HEK293 (cell line): Measurements from ENCODE around the gene GALNT10.

Source experiments
- ZFP3 ChIP-seq: fragments of 450-650 bp; formaldehyde crosslinking; IDR thresholded peaks from 2 replicates; pipeline ENCODE4 v1.5.1; 2016; ENCODE audit warnings: low read depth, missing biosample characterization, missing genetic modification characterization
- ZNF184 ChIP-seq: fragments of 450-650 bp; IDR thresholded peaks from 2 replicates; pipeline ENCODE4 v1.5.1; 2018; ENCODE audit warnings: missing biosample characterization, mild to moderate bottlenecking, missing genetic modification characterization
- ZNF792 ChIP-seq: fragments of 450-650 bp; formaldehyde crosslinking; IDR thresholded peaks from 2 replicates; pipeline ENCODE4 v1.5.1; 2016; ENCODE audit warnings: missing biosample characterization, missing genetic modification characterization
- TF ChIP-seq, protein P1 (sequence below): fragments of 450-650 bp; formaldehyde crosslinking; IDR thresholded peaks from 2 replicates; pipeline ENCODE4 v1.5.1; 2016; ENCODE audit warnings: missing biosample characterization, missing genetic modification characterization, low read depth
- TF ChIP-seq, protein P2 (sequence below): fragments of 450-650 bp; formaldehyde crosslinking; IDR thresholded peaks from 2 replicates; pipeline ENCODE4 v1.5.1; 2016; ENCODE audit warnings: missing biosample characterization, missing genetic modification characterization
- TF ChIP-seq, protein P3 (sequence below): fragments of 450-650 bp; formaldehyde crosslinking; IDR thresholded peaks from 2 replicates; pipeline ENCODE4 v1.5.1; 2016; ENCODE audit warnings: missing biosample characterization, missing genetic modification characterization

DNA sequence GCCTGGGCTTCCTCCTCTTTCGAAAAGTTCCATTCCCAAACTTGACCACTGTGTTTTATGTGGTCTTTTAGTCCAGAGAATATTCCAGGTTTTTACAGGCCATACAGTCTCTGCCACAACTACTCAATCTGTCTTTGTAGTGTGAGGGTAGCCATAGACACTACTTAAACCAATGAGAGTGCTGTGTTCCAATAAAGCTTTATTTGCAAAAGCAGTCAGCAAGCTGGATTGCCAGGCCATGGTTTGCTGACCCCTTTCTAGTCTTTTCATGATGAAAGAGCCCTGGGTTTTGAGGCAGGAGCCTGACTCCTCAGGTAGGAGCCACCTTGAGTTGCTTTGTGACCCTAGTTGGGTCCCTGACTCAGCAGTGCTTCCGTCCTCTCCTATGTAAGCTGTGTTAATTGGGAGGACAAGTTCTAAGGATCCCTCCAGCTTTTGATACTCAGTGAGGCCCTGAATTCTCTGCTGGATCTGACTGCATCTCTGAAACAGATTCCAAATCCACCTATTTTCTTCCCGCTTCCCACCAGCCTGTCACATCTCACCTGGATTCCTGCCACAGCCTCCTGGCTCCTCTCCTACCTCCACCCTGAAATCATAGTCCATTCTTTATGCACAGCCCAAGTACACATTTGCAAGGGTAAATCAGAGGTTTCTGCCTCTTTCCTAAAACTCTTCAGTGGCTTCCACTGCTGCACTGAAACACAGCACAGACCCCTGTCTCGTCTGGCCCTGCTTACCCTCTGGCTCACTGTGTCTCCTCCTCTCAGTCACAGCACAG is 13.5 kb downstream of the GALNT10 start:
- TF ChIP-seq ZNF184 (tag by site-specific recombination) (no peak), ZNF792 (tag by site-specific recombination) (no peak), ZFP3 (tag by site-specific recombination) (no peak)
- TF ChIP-seq, protein P1, sequence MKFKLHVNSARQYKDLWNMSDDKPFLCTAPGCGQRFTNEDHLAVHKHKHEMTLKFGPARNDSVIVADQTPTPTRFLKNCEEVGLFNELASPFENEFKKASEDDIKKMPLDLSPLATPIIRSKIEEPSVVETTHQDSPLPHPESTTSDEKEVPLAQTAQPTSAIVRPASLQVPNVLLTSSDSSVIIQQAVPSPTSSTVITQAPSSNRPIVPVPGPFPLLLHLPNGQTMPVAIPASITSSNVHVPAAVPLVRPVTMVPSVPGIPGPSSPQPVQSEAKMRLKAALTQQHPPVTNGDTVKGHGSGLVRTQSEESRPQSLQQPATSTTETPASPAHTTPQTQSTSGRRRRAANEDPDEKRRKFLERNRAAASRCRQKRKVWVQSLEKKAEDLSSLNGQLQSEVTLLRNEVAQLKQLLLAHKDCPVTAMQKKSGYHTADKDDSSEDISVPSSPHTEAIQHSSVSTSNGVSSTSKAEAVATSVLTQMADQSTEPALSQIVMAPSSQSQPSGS (tag by site-specific recombination) = no peak
- TF ChIP-seq, protein P2, sequence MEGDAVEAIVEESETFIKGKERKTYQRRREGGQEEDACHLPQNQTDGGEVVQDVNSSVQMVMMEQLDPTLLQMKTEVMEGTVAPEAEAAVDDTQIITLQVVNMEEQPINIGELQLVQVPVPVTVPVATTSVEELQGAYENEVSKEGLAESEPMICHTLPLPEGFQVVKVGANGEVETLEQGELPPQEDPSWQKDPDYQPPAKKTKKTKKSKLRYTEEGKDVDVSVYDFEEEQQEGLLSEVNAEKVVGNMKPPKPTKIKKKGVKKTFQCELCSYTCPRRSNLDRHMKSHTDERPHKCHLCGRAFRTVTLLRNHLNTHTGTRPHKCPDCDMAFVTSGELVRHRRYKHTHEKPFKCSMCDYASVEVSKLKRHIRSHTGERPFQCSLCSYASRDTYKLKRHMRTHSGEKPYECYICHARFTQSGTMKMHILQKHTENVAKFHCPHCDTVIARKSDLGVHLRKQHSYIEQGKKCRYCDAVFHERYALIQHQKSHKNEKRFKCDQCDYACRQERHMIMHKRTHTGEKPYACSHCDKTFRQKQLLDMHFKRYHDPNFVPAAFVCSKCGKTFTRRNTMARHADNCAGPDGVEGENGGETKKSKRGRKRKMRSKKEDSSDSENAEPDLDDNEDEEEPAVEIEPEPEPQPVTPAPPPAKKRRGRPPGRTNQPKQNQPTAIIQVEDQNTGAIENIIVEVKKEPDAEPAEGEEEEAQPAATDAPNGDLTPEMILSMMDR (tag by site-specific recombination) = no peak
- TF ChIP-seq, protein P3, sequence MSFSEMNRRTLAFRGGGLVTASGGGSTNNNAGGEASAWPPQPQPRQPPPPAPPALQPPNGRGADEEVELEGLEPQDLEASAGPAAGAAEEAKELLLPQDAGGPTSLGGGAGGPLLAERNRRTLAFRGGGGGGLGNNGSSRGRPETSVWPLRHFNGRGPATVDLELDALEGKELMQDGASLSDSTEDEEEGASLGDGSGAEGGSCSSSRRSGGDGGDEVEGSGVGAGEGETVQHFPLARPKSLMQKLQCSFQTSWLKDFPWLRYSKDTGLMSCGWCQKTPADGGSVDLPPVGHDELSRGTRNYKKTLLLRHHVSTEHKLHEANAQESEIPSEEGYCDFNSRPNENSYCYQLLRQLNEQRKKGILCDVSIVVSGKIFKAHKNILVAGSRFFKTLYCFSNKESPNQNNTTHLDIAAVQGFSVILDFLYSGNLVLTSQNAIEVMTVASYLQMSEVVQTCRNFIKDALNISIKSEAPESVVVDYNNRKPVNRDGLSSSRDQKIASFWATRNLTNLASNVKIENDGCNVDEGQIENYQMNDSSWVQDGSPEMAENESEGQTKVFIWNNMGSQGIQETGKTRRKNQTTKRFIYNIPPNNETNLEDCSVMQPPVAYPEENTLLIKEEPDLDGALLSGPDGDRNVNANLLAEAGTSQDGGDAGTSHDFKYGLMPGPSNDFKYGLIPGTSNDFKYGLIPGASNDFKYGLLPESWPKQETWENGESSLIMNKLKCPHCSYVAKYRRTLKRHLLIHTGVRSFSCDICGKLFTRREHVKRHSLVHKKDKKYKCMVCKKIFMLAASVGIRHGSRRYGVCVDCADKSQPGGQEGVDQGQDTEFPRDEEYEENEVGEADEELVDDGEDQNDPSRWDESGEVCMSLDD (tag by site-specific recombination) = no peak
